HL-60 (cell line): ENCODE results near the gene ZNF48.

ENCODE experiments used
- CTCF ChIP-seq: IDR thresholded peaks from one replicate; pipeline ENCODE4 v1.5.1; 2011; ENCODE audit warnings: low read length, control low read depth, inconsistent platforms; ENCODE audit not compliant: insufficient read depth
- POLR2AphosphoS5 ChIP-seq: IDR thresholded peaks from 2 replicates; pipeline ENCODE4 v1.6.1; 2012; ENCODE audit warnings: low read depth

GRCh38 chr16:30359871-30360170, 35.4 kb upstream of the ZNF48 start:
- TF ChIP-seq CTCF (no peak), POLR2AphosphoS5 (no peak)
